NCI-H2171 (cell line): ENCODE results near the gene PAM.
"Not testable (repeated sequence)": the region's sequence is repeated elsewhere in the genome, so short reads cannot be mapped to it uniquely, and the experiment has no call there.

Experiments used
- DNase-seq: peaks from one replicate; lab custom pipeline; 2025; lab: John Stamatoyannopoulos, UW

Gene PAM

DNA sequence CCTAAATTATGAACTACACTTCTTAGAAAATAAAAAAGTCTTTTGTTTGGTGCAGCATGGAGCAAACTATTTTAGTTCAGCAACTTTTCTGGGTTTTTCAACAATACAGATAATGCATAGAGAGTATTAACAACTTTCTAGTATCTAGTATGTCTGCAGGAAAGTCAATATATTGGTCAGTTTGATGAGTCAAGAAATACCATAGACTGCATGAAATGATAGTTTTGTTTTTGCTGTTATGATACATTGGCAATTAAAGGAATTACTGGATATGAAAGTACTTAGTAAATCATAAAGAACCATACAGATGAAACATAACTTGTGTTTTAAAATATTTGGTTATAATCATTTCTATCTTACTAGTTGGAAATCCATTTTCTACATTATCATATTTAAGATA is 191.3 kb downstream of the PAM start:
- no peak for DNase-seq

DNA sequence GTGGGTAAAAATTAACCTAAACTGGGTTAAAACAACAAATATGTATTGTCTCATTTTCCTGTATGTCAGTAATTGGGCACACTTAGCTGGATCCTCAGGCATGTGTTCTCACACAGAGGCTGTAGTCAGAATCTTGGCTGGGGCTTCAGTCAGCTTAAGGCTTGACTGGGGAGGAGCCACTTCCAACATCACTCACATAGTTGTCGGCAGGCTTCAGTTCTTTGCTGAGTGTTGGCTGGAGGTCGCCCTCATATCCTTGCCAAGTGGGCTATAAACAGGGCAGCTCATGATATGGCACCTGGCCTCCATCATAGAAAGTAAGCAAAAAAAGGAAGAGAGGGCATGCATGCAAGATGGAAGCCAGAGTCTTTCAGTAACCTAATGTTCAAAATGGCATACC is 191.9 kb downstream of the PAM start:
- no peak for DNase-seq

- DNase-seq, result no peak
Observed at GRCh38 chr5:102955488-102955887, 200.4 kb downstream of the PAM start.

- DNase-seq, result no peak
Observed at GRCh38 chr5:102956599-102956998, 201.5 kb downstream of the PAM start.

DNA sequence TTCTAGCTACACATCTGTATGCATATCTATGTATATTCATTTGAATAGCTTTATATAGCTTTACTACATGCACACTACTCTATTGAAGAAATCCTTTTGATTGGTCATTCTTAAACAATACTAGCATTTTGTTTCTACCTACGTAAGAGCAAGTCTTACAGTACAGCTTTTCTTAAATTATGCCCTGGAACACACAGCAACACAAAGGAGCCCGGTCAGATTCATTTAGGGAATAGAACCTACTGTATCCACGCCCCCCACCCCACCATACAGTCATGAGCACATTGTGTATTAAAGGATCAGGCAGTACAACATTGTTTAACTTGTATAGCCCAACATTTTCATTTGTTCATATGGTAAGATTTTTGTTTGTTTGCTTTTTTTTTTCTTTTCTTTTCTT is 202.0 kb downstream of the PAM start:
- DNase-seq, result no peak

DNA sequence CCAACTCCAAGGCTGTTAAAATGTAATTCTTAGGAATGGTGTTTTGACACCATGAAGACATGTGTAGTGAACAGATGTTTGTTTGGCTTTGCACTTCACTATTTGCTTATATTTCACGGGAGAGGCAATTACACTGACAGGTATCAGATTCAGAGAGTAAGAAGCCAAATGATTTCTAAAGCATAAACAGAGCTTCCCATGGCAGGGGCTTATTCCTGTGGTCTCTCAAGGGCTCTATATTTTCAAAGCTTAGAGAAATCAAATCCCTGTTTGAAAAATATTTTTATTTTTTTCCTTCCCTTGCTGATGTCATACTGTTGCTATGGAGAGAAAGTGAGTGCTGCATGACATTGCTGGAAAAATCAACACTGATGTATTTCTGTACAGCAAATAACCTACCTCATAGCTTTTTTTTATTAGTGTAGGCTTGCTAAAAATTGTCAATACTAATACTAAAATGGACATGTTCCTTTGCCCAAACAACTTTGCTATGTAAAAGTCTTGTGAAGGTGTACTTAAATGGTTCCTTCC is 203.4 kb downstream of the PAM start:
- DNase-seq, result no peak

DNA sequence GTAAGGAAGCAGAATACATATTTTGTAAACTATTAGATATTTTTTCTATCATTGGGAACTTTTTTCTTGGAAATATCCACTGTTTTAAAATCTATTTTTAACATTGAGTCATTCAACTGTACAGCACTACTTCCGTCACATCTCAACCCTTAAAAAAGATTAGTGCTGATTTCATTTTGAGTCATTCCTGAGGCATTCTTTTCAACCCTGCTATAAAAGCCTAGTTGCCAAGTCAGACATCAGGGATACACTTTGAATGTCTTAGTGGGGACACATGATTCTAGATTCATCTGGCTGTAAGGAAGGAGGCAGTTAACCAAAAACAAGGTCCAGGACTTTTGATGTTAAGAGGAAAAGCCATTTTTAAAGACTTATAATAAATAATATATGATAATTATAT is 203.9 kb downstream of the PAM start:
- DNase-seq, result no peak

- no peak for DNase-seq
Observed at GRCh38 chr5:102961671-102962070, 206.6 kb downstream of the PAM start.

- no peak for DNase-seq
Observed at GRCh38 chr5:102965653-102966052, 210.5 kb downstream of the PAM start.

DNA sequence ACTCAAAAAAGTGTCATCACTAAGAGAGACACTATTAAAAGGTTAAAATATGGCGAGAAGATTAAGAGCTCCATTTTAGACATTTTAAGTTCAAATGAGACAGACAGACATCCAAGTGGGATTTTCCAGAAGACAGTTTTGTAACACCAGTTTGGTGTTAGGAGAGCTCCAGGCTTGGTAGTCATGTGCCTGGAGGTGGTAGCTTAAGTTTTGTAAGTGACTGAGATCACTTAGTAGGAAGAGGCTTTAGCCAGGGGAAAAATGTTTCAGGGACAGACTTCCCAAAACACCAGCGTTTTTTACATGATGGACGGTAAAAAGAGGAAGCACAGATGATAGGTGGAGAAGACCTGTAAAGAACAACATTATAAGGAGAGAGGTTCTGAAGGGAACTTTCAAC is 214.5 kb downstream of the PAM start:
- no peak for DNase-seq

GRCh38 chr5:102971676-102972293 is 216.7 kb downstream of the PAM start:
- no peak for DNase-seq

DNA sequence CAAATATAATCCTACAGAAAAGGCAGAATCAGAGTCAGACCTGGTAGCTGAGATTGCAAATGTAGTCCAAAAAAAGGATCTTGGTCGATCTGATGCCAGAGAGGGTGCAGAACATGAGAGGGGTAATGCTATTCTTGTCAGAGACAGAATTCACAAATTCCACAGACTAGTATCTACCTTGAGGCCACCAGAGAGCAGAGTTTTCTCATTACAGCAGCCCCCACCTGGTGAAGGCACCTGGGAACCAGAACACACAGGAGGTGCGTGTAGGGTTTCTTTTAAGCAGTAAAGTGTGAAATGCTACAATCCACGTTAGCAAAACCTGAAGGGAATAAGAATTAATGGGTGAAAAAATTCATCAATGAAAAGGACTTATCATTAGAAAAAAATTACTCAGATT is 219.1 kb downstream of the PAM start:
- DNase-seq, result no peak

GRCh38 chr5:102975045-102975444 is 219.9 kb downstream of the PAM start:
- DNase-seq, result peak; percentile 46

DNA sequence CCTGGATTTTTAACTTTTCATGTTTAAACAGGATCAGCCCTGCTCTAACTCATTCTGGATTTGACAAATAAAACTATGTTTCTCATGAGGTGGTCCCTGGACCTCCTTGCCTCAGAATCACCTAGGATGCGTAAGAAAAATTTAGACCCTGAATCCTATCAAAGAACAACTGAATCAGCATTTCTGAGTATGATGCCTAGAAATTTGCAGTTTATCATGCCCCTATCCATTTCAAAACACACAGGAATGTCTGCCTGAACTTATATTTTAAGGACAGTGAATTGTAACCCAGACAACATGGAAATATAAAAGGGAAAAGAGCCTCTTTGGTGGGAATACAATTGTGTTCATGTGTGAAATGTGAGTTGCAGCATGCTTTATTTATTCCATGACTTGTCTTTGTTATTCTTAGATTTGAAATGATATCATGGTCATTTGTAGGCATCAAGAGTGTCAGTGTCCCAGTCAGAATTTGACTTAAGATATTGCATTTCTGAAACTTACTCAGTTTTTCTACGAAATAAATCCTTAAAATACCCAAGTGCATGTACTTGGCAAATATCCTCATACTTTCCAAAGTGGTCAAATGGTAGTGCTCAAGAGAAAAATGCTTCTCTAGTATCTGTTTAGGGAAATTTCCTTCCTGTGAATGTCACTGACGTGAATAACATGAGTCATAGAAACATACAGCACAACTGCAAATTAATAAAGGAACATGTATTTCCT is 220.5 kb downstream of the PAM start:
- DNase-seq, result no peak

- no peak for DNase-seq
Observed at GRCh38 chr5:102981957-102982635, 227.0 kb downstream of the PAM start.

- DNase-seq, result no peak
Observed at GRCh38 chr5:102986074-102986473, 231.0 kb downstream of the PAM start.

DNA sequence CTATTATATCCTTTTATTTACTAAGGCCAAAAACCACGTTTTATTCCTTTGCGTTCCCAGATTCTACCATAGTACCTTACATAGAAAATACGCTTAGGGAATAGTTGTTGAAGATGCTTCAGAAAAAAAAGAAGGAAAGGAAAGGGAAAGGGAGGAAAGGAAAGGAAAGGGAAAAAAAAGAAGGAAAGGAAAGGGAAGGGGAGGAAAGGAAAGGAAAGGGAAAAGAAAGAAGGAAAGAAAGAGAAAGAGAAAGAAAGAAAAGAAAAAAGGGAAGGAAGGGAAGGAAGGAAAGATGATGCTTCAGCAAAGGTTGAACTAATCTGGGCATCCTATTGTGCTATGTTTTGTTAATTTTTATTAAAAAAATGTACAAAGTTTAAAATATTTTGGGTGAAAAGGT is 233.4 kb downstream of the PAM start:
- no peak for DNase-seq

DNA sequence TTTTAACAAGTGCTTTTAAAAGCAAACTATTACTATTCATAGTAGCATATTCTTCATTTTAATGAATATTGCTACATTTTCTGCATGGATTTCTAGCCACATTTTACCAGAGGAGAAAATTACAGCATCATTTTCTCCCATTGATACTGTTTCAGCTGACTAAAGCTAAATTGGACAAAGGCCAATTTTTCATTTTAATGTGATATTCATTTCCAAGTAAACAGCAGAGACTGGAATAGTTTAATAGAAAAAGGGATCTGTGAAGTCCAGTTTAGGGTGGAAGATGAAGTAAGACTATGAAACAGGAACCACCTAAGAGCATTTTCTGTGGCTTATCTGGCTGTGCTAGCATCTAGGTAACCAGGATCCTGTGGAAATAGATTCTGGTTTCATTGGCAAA is 236.7 kb downstream of the PAM start:
- DNase-seq, result no peak

DNA sequence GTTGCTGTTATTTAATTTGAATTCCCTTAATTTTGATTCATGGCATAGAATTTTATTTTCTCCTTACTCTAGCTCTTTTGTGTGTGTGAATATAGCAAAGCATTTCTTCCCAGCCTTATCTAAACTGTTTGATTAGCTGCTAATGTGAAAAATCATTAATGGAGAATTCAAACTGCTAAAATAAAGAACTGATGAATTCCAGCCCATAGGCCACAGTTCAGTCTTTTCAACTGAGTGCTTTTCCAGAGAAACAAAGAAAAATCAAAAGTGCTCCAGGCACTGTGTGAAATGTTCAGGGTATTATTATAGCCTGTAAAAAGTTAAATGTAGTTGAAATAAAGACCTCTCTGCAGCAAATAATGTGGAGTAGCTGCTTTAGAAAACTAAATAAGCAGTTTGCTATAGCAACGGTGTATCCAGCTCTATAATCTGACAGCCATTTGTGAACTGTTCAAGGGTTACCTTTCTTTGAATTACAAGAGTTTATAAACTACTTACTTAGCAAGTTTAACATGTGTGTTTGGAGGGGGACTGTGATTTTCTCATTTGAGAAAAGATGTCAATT is 241.0 kb downstream of the PAM start:
- no peak for DNase-seq

DNA sequence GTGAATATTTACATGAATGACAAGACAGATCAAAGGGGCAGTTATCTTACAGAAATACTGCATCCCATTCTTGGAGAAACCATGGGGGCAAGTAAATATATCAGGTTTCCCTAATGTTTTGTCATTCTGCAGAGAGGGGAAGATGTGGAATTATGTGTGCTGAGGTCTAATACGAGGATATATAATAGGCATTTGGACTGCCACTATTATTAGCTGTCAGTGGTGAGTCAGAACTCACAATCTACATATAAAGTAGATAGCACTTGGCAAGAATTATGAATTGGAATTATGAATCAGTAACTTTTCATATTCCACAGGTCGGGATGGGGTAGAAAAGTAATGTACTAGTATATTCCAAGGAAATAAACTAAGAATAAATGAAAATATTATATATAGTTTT is 243.1 kb downstream of the PAM start:
- DNase-seq, result no peak

- DNase-seq, result no peak
Observed at GRCh38 chr5:102999191-102999590, 244.1 kb downstream of the PAM start.

GRCh38 chr5:102999621-103000020 is 244.5 kb downstream of the PAM start:
- not testable (repeated sequence) for DNase-seq

DNA sequence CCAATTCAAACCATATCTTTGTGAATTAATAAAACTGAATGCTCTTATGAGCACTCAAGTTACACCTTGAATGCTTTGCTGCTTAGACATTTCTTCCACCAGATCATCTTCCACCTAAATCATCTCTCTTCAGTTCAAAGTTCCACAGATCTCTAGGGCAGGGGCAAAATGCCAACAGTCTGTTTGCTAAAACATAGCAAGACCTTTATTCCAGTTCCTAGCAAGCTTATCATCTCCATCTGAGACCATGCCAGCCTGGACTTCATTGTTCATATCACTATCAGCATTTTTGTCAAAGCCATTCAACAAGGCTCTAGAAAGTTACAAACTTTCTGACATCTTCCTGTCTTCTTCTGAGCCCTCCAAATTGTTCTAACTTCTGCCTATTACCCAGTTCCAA is 245.0 kb downstream of the PAM start:
- DNase-seq, result no peak
